ENCODE measurements around the gene SMIM7.

DNA sequence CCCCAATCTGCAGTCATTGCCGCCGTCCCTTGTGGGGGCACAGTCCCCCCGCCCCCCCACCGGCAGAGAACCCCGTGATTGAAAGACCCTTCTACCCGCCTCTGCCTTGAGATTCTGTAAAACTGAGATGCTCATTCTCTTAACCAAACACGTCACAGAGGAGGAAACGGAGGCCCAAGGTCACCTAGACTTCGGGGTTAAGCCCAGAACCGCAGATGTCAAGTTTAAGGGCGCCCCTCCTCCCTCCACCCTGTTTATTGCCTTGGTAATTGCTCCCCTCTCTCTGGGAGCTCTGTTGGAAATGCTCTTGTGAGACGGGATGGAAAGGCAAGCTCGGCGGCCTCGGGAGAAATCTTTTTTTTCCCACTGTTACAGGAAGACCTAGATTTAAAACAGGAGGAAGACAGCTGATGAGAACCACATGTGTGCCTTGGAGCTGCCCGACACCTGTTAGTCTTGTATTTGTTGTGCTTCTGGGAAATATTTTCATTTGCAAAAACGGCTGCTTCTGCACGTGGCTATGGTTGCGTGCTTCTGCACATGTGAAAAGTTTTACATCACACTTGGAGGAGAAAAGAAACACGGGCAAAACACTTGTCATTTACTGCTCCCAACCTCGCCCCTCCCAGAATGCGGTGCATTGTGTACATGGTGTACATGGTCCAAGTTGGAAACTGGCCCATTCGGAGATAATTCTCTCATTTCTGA lies 30.8 kb downstream of the SMIM7 start:
- TF ChIP-seq, protein P1, sequence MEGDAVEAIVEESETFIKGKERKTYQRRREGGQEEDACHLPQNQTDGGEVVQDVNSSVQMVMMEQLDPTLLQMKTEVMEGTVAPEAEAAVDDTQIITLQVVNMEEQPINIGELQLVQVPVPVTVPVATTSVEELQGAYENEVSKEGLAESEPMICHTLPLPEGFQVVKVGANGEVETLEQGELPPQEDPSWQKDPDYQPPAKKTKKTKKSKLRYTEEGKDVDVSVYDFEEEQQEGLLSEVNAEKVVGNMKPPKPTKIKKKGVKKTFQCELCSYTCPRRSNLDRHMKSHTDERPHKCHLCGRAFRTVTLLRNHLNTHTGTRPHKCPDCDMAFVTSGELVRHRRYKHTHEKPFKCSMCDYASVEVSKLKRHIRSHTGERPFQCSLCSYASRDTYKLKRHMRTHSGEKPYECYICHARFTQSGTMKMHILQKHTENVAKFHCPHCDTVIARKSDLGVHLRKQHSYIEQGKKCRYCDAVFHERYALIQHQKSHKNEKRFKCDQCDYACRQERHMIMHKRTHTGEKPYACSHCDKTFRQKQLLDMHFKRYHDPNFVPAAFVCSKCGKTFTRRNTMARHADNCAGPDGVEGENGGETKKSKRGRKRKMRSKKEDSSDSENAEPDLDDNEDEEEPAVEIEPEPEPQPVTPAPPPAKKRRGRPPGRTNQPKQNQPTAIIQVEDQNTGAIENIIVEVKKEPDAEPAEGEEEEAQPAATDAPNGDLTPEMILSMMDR (IDR thresholded peaks at IDR 0.05): no peak
- TF ChIP-seq POLR2A (IDR thresholded peaks at IDR 0.05): no peak
- TF ChIP-seq POLR2AphosphoS5 (IDR thresholded peaks at IDR 0.05): no peak
- TF ChIP-seq EP300 (IDR thresholded peaks at IDR 0.05): no peak
